Measurements from ENCODE around the gene KCNMA1.

The KCNMA1 gene

DNA sequence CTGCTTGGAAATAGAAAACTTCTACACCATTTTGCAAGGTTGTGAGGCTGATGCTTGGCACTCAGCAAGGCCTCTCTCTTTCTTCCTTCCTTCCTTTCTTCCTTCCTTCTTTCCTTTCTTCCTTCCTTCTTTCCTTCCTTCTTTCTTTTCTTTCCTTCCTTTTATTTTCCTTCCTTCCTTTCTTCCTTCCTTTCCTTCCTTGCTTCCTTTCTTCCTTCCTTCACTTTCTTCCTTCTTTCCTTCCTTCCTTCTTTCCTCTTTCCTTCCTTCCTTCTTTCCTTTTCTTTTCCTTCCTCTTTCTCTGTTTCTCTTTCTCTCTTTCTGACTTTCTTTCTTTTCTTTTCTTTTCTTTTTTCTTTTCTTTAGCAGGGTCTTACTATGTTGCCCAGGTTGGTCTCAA is 460.4 kb downstream of the KCNMA1 start:
- H3K4me3 ChIP-seq (ENCODE audit: low read depth, low read length) = no peak overlapping the region
- TF ChIP-seq, protein P1, sequence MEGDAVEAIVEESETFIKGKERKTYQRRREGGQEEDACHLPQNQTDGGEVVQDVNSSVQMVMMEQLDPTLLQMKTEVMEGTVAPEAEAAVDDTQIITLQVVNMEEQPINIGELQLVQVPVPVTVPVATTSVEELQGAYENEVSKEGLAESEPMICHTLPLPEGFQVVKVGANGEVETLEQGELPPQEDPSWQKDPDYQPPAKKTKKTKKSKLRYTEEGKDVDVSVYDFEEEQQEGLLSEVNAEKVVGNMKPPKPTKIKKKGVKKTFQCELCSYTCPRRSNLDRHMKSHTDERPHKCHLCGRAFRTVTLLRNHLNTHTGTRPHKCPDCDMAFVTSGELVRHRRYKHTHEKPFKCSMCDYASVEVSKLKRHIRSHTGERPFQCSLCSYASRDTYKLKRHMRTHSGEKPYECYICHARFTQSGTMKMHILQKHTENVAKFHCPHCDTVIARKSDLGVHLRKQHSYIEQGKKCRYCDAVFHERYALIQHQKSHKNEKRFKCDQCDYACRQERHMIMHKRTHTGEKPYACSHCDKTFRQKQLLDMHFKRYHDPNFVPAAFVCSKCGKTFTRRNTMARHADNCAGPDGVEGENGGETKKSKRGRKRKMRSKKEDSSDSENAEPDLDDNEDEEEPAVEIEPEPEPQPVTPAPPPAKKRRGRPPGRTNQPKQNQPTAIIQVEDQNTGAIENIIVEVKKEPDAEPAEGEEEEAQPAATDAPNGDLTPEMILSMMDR (IDR thresholded peaks at IDR 0.05; ENCODE audit: low read depth, low read length) = no peak

DNA sequence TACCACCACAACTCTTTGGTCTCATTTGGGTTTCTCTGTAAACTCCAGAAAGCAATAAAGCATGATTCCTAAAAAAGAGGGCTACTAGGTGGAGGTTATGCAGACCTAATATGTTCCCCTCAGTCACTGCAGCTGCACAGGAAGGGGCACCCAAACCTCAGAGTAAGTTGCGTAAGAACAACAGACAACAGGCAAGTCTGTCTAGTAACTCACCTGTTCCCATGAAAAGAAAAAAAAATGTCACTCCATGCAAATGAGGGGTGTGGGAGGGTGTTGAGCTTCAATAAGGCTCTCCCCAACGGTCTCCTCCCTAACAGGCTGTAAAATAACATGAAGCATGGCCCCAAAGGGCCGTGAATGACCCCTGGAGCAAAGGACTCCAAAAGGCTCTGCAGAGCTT is 461.4 kb downstream of the KCNMA1 start:
- TF ChIP-seq, protein P1 (IDR thresholded peaks at IDR 0.05; ENCODE audit: low read depth, low read length) = no peak
- no peak overlapping the region for H3K4me3 ChIP-seq (ENCODE audit: low read depth, low read length)

DNA sequence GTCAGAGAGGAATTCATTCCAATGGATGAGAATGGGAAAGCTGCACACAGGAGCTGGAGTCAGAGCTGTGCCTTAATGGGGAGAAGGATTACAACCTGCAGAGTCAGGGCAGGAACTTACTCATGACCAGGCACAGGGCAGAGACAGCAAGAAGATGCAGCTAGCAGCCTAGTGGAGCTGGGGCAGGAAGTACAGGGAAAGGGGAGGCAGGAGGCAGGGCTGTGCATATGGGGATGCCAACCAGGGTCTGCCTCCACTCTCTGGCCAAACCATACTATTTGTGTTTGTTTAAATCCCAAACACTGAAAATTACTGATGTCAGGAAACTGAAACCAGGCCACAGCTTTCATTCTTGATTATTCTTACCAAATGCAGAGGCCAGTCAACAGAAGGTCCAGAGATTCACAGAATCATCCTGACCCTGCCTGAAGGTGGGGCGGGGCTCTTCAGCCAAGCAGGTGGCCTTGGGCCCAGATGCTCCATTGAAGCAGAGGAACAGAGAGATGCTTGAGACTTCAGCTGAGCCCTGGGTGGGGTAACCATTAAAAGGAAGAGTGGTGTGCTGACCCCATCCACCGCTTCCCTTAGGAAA is 461.9 kb downstream of the KCNMA1 start:
- H3K4me3 ChIP-seq (ENCODE audit: low read depth, low read length) = no peak overlapping the region
- TF ChIP-seq, protein P1 (IDR thresholded peaks at IDR 0.05; ENCODE audit: low read depth, low read length) = no peak

DNA sequence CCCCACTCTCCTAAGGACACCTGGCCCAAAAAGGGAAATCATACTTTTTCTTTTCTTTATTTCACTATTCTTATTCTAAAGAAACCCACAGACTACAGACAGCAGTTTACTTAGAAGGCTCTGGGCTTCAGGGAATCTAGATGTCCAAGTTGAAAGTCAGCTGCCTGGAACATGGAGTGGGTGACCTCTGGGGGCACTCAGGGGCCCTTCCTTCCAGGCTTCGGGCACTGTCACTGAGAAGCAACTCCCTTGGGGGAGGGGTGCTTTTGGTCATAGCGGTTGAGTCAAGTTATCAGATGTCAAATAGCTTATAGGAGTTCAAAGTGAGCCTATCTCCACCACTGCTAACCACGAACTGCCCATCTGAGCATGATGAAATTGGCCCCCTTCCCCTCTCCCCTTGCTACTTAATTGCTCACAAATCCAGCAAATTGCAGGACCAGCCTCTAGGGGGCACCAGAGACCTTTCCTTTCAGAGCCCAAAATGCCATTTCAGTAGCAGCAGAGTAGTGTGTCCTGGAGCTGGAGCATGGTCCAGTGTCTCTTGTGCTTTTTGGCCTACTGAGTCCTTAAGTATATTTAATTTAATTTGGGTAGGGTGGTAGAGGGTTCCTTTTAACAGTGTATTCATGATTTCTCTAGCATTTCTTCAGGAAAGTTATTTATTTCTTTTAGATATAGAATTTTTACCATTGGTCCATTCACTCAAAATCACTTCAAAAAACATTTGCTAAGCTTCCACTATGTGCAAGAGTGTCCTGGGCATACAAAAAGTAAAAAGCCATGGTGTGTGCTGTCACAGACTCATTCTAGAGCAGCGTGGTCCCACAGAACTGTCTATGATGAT is 463.8 kb downstream of the KCNMA1 start:
- no peak overlapping the region for H3K4me3 ChIP-seq (ENCODE audit: low read depth, low read length)
- TF ChIP-seq, protein P1 (IDR thresholded peaks at IDR 0.05; ENCODE audit: low read depth, low read length) = peak; percentile 78

DNA sequence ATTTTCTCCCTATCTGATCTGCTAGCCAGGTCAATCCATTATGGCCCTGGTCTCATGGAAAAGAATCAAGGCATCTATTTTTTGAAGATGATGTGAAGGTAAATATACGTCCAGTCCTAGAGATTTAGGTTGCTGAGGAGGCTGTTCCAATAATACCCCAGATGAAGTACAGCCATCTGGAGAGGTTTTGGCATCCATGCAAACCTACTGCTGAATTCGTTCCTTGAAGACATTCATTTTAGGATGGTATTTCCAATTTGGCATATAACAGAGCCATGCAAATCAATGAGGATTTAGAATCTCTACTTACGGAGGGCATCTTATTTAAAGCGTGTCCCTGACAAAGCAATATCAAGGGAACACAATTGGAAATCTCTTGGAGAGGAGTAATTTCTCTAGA is 465.5 kb downstream of the KCNMA1 start:
- TF ChIP-seq, protein P1 (IDR thresholded peaks at IDR 0.05; ENCODE audit: low read depth, low read length) = no peak
- H3K4me3 ChIP-seq (ENCODE audit: low read depth, low read length) = no peak overlapping the region

DNA sequence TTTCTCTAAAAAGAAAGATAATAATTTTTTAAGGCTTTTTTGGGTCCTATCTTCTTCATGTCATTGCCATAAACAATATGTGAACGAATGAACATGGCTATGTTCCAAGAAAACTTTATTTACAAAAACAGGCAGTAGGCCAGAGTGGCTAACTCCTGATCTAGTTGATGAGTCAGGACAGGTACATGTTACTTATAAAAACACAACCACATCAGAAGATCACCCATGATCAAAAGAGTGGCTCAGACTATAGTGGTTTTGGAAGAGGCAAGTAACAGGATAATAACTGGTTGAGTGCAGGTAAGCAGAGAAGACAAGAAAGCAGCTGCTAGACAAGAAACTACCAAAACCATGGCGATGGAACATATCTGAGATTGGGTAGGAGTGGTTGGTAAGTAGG is 468.7 kb downstream of the KCNMA1 start:
- TF ChIP-seq, protein P1 (IDR thresholded peaks at IDR 0.05; ENCODE audit: low read depth, low read length) = no peak
- H3K4me3 ChIP-seq (ENCODE audit: low read depth, low read length) = no peak overlapping the region

DNA sequence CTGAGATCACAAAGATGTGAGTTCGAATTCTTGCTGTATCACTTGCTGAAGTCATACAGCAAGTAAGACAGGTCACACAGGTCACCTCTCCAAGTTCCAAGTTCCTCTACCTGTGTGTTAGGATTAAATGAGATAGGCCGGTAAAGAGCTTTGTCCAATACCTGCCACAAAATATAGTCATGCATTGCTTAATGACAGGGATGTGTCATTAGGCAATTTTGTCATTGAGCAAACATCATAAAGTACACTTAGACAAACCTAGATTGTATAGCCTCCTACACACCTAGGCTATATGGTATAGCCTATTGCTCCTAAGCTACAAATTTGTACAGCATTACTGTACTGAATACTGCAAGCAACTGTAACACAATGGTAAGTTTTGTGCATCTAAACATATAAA is 469.4 kb downstream of the KCNMA1 start:
- TF ChIP-seq, protein P1 (IDR thresholded peaks at IDR 0.05; ENCODE audit: low read depth, low read length) = no peak
- H3K4me3 ChIP-seq (ENCODE audit: low read depth, low read length) = no peak overlapping the region
